GM12875 (cell line): ENCODE data around the gene SIRT6.
"Not testable (repeated sequence)": the region's sequence is repeated elsewhere in the genome, so short reads cannot be mapped to it uniquely, and the experiment has no call there.

Experiments
- H3K4me3 ChIP-seq: one replicate; pipeline ENCODE4 v1.5.1; 2011; ENCODE audit warnings: low read depth, low read length, control low read depth
- CTCF ChIP-seq: IDR thresholded peaks from 2 replicates; pipeline ENCODE4 v1.5.1; 2011; ENCODE audit warnings: low read depth, mild to moderate bottlenecking, control low read depth, inconsistent platforms, low read length, moderate library complexity, borderline replicate concordance; ENCODE audit not compliant: insufficient read depth

SIRT6 gene

GRCh38 chr19:4220188-4220587, 37.8 kb upstream of the SIRT6 start:
- TF ChIP-seq CTCF: no peak
- H3K4me3 ChIP-seq: no peak overlapping the region

DNA sequence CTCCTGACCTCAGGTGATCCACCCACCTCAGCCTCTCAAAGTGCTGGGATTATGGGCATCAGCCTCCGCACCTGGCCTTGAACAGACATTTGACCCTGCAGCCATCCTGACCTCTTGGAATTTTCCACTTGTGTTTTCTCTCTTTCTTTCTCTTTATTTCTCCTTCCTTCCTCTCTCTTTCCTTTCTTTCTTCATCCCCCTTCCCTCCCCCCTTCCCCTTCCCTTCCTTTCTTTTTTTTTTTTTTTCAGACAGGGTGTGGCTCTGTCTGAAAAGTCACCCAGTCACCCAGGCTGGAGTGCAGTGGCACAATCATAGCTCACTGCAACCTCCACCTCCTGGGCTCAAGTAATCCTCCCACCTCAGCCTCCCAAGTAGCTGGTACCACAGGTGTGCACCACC, 36.2 kb upstream of the SIRT6 start:
- not testable (repeated sequence) for H3K4me3 ChIP-seq

- TF ChIP-seq CTCF: no peak
- H3K4me3 ChIP-seq: no peak overlapping the region
Measured at GRCh38 chr19:4217429-4218264, 35.3 kb upstream of the SIRT6 start.

DNA sequence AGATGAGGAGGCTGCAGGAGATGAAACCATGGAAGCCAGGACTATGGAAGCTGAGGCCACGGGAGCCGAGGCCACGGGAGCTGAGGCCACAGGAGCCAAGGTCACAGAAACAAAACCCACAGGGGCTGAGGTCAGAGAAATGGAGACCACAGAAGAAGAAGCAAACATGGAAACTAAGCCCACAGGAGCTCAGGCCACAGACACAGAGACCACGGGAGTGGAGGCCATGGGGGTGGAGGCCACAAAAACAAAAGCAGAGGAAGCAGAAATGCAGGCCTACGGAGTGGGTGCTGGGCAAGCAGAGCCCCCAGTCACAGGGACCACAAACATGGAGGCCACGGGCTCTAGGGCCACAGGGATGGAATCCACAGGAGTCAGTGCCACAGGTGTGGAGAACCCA, 34.5 kb upstream of the SIRT6 start:
- H3K4me3 ChIP-seq: no peak overlapping the region
- no peak for TF ChIP-seq CTCF

- no peak for TF ChIP-seq CTCF
- H3K4me3 ChIP-seq: no peak overlapping the region
Measured at GRCh38 chr19:4215807-4216206, 33.4 kb upstream of the SIRT6 start.

DNA sequence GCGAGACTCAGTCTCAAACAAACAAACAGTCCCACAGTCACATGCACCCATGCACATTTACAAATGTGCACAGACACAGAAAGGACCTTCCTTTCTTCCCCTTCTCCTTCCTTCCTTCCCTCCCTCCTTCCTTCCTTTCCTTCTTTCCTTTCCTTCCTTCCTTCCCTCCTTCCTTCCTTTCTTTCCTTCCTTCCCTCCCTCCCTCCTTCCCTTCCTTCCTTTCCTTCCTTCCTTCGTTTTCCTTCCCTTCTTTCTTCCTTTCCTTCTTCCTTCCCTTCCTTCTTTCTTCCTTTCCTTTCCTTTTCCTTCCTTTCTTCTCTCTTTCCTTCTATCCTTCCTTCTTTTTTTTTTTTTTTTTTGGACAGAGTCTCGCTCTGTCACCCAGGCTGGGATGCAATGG, 30.8 kb upstream of the SIRT6 start:
- no peak overlapping the region for H3K4me3 ChIP-seq
- no peak for TF ChIP-seq CTCF

- no peak for TF ChIP-seq CTCF
- no peak overlapping the region for H3K4me3 ChIP-seq
Measured at GRCh38 chr19:4210166-4210731, 27.9 kb upstream of the SIRT6 start.
